ENCODE measurements around the gene ST13.

GRCh38 chr22:40862013-40862412, 5.6 kb upstream of the ST13 start, which contains the start of gene DNAJB7:
- no peak for TF ChIP-seq CTCF (IDR thresholded peaks at IDR 0.05)
- no peak for TF ChIP-seq POLR2A (IDR thresholded peaks at IDR 0.05)

Measured in testis (tissue), 2 donors.